Activated T-helper 2 cell treated with anti-CD3 and anti-CD28 coated beads, Interferon-gamma antibody, Interleukin-2, Interleukin-4, amounts not matched to agents 10 μg/mL and 5 μg/mL and 100 μg/mL, durations not matched to agents 14 hours and 24 hours and 36 hours (primary cell): ENCODE results near the gene GPR62. TPM values are rescaled to one million over a fixed set of nuclear protein-coding genes. Genes with fewer than 3 reads are reported as not detected.
A peak's percentile ranks its signal among the peaks of the same experiment; 100 is the strongest.

ENCODE experiments used
- DNase-seq: peaks from one replicate; pipeline ENCODE4 v3.0.0; 2021; ENCODE audit warnings: low spot score
- H3K27ac Mint-ChIP-seq: one replicate; pipeline ENCODE4 v1.8.0; 2021; ENCODE audit warnings: mixed read lengths
- H3K27me3 Mint-ChIP-seq: one replicate; pipeline ENCODE4 v1.8.0; 2021; ENCODE audit warnings: low read depth, mixed read lengths
- H3K36me3 Mint-ChIP-seq: one replicate; pipeline ENCODE4 v1.8.0; 2021; ENCODE audit warnings: low read depth, mixed read lengths
- H3K4me1 Mint-ChIP-seq: one replicate; pipeline ENCODE4 v1.8.0; 2021; ENCODE audit warnings: low read depth, mixed read lengths
- H3K4me3 Mint-ChIP-seq: one replicate; pipeline ENCODE4 v1.8.0; 2021; ENCODE audit warnings: low read depth, mild to moderate bottlenecking, moderate library complexity, mixed read lengths
- H3K9me3 Mint-ChIP-seq: one replicate; pipeline ENCODE4 v1.8.0; 2021; ENCODE audit warnings: mixed read lengths
- intact Hi-C: fragments of 100-400 bp; cut with micrococcal nuclease; formaldehyde crosslinking; loops from one replicate; pipeline ENCODE4 v1.15.1; 2023
- total RNA-seq: library from RNA; stranded (reverse); gene quantifications from 2 replicates; pipeline ENCODE4 v1.2.3, GENCODE V29; 2022

The GPR62 gene
- total RNA-seq, 1 donor from 2014 or later = not detected

GRCh38 chr3:51974963-51975851 is 20.0 kb downstream of the GPR62 start, which contains the start of gene ABHD14A:
TSS of gene ABHD14A (plus strand) at chr3:51975064. CDS start at chr3:51975136, 72 bp downstream.
- Mint-ChIP-seq H3K4me3 (peak within 1 kb of the TSS; percentile 90), H3K27ac (peak within 1 kb of the TSS; percentile 93), H3K9me3 (no peaks in the 10 kb centered on the region), H3K27me3 (no peaks in the 10 kb centered on the region), H3K4me1 (peaks cover 24% of the 10 kb centered on the region), H3K36me3 (peaks cover 3% of the 10 kb centered on the region)
- peak; percentile 70 for DNase-seq
- intact Hi-C loops = loop anchor here (1.0 to 10.0 kb wide), 4 partner anchors 8 to 710 kb away; partner anchors contain the start of genes ACY1, GNL3, PARP3 and PBRM1

- no peaks in the 10 kb centered on the region for H3K9me3 Mint-ChIP-seq
- H3K4me3 Mint-ChIP-seq = peak overlapping the region; percentile 90
- H3K27ac Mint-ChIP-seq = peak overlapping the region; percentile 74
- H3K27me3 Mint-ChIP-seq = no peaks in the 10 kb centered on the region
- DNase-seq = no peak
- peaks cover 5% of the 10 kb centered on the region for H3K36me3 Mint-ChIP-seq
- intact Hi-C loops = loop anchor here (1.0 to 10.0 kb wide), 3 partner anchors 7 to 709 kb away; partner anchors contain the start of genes ACY1, GNL3, PBRM1 and RPL29
- H3K4me1 Mint-ChIP-seq = peaks cover 24% of the 10 kb centered on the region
Measured at GRCh38 chr3:51975852-51976549, 20.8 kb downstream of the GPR62 start.

GRCh38 chr3:51977446-51978142 is 22.4 kb downstream of the GPR62 start:
- H3K4me3 Mint-ChIP-seq = no peak overlapping the region

DNA sequence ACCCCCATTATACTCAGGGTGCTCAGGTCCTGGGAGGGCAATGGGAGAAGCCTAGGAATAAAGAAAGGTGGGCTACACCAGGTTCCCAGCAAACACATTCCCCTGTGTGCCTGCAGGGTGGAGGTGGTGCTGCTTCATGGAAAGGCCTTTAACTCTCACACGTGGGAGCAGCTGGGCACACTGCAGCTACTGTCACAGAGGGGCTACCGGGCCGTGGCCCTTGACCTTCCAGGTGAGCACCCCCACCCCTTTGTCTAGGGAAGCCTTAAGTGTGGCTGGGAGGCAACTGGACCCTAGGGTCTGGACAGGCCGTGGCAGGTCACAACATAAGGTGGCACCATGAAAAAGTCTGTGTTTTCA is 22.9 kb downstream of the GPR62 start:
- no peaks in the 10 kb centered on the region for H3K9me3 Mint-ChIP-seq
- intact Hi-C loops = loop anchor here (10.0 kb wide), 1 partner anchor 707 kb away; the partner anchor contains the start of genes GNL3 and PBRM1
- H3K4me3 Mint-ChIP-seq = no peak overlapping the region
- H3K36me3 Mint-ChIP-seq = peaks cover 6% of the 10 kb centered on the region
- no peaks in the 10 kb centered on the region for H3K27me3 Mint-ChIP-seq
- H3K4me1 Mint-ChIP-seq = peaks cover 34% of the 10 kb centered on the region
- DNase-seq = no peak
- peak overlapping the region; percentile 74 for H3K27ac Mint-ChIP-seq

More at GRCh38 chr3:51977446-51978142, 22.4 kb downstream of the GPR62 start:
- DNase-seq = no peak
- H3K4me1 Mint-ChIP-seq = peaks cover 32% of the 10 kb centered on the region
- intact Hi-C loops = loop anchor here (10.0 kb wide), 1 partner anchor 707 kb away; the partner anchor contains the start of genes GNL3 and PBRM1
- H3K27ac Mint-ChIP-seq = peak overlapping the region; percentile 74
- no peaks in the 10 kb centered on the region for H3K9me3 Mint-ChIP-seq
- H3K36me3 Mint-ChIP-seq = peaks cover 6% of the 10 kb centered on the region
- H3K27me3 Mint-ChIP-seq = no peaks in the 10 kb centered on the region

DNA sequence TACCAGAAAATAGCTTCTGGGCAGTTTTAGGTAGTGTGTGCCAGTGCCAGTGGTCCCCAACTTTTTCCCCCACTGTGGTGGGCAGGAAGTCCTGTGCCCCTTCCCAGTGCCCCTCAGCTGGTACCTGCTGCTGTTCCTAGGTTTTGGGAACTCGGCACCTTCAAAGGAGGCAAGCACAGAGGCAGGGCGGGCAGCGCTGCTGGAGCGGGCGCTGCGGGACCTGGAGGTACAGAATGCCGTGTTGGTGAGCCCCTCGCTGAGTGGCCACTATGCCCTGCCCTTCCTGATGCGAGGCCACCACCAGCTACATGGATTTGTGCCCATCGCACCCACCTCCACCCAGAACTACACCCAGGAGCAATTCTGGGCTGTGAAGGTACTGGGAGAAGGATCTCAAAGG is 25.1 kb downstream of the GPR62 start:
- intact Hi-C loops = no loop called here
- Mint-ChIP-seq H3K4me3 (no peak overlapping the region), H3K9me3 (no peaks in the 10 kb centered on the region)

GRCh38 chr3:51982352-51982837 is 27.2 kb downstream of the GPR62 start:
- intact Hi-C loops = no loop called here
- Mint-ChIP-seq H3K9me3 (no peaks in the 10 kb centered on the region), H3K4me3 (peak overlapping the region; percentile 94), H3K27me3 (no peaks in the 10 kb centered on the region), H3K27ac (peak overlapping the region; percentile 94), H3K4me1 (peaks cover 15% of the 10 kb centered on the region), H3K36me3 (peaks cover 9% of the 10 kb centered on the region)
- no peak for DNase-seq

More for the DNA sequence above, 25.1 kb downstream of the GPR62 start:
- no peak overlapping the region for H3K27ac Mint-ChIP-seq
- H3K36me3 Mint-ChIP-seq = peaks cover 9% of the 10 kb centered on the region
- no peaks in the 10 kb centered on the region for H3K27me3 Mint-ChIP-seq
- peaks cover 28% of the 10 kb centered on the region for H3K4me1 Mint-ChIP-seq
- no peak for DNase-seq

GRCh38 chr3:51982838-51983577 is 27.8 kb downstream of the GPR62 start, which contains the start of gene ACY1:
TSS of gene ACY1 (plus strand) at chr3:51983535. CDS start at chr3:51984065, 530 bp downstream.
- Mint-ChIP-seq H3K27me3 (no peaks in the 10 kb centered on the region), H3K4me1 (peaks cover 14% of the 10 kb centered on the region), H3K36me3 (peaks cover 9% of the 10 kb centered on the region), H3K4me3 (peak within 1 kb of the TSS; percentile 94), H3K9me3 (no peaks in the 10 kb centered on the region), H3K27ac (peak within 1 kb of the TSS; percentile 94)
- DNase-seq = peak; percentile 73
- intact Hi-C loops = loop anchor here (1.0 kb wide), 3 partner anchors 8 to 41 kb away; partner anchors contain the start of genes ABHD14A, PARP3 and RPL29

DNA sequence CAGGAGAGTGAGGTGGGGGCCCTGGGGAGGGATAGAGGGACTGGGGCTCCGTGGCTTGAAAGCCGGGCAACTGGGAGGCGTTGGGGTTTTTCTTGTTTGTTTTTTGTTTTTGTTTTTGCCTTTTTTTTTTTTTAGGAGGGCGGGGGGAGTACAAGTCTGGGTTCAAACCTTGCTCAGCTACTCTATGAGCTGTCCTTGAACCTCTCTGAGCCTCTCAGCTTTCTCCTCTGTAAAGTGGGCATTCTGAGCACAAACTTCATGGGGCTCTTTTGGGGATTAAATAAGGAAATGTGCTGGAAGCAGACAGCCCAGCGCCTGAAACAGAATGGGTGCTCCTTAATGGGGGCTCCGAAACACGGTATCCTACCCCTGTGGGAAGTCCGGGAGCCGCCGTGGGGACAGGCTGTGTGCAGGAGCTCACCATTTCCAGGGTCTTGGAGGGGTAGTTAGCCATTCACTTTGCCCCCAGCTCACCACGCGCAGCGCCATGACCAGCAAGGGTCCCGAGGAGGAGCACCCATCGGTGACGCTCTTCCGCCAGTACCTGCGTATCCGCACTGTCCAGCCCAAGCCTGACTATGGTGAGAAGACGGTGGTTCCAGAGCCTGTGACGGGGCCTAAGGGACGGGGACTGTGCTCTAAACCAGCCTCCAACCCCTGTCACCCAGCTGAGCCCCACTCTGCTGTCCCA is 28.5 kb downstream of the GPR62 start:
- intact Hi-C loops = loop anchor here (1.0 kb wide), 3 partner anchors 8 to 41 kb away; partner anchors contain the start of genes ABHD14A, PARP3 and RPL29

DNA sequence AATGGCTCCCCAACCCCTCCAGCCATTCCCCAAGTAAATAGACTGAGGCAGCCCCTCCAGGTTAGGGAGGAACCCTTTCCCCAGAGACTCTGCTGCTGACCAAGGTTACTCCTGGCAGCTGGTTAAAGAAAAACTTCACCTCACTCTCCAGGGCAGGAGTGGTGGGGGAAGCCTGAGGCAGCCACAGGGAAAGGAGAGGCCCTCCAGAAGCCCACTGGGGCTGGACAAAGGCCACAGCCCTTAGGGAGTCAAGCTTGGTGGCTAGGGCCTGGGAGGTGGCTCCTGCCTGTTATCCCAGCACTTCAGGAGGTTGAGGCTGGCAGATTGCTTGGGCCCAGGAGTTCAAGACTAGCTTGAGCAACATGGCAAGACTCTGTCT is 29.1 kb downstream of the GPR62 start:
- peaks cover 9% of the 10 kb centered on the region for H3K36me3 Mint-ChIP-seq

More for the DNA sequence above, 28.5 kb downstream of the GPR62 start:
- no peaks in the 10 kb centered on the region for H3K27me3 Mint-ChIP-seq
- no peak for DNase-seq
- peaks cover 9% of the 10 kb centered on the region for H3K36me3 Mint-ChIP-seq
- peak overlapping the region; percentile 94 for H3K27ac Mint-ChIP-seq
- peak overlapping the region; percentile 94 for H3K4me3 Mint-ChIP-seq
- H3K9me3 Mint-ChIP-seq = no peaks in the 10 kb centered on the region
- peaks cover 14% of the 10 kb centered on the region for H3K4me1 Mint-ChIP-seq

DNA sequence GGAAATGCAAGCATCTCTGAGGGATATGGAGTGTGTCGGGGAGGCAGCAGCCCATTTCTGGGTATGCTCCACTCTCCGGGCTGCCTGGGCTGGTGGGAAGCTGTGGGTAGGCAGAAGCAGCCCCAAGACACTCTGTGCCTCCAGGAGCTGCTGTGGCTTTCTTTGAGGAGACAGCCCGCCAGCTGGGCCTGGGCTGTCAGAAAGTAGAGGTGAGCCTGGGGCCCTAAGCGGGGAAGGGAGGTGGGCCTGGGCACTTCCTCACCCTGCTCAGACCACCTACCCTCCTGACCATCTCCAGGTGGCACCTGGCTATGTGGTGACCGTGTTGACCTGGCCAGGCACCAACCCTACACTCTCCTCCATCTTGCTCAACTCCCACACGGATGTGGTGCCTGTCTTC is 29.9 kb downstream of the GPR62 start:
- DNase-seq = no peak
- peaks cover 9% of the 10 kb centered on the region for H3K36me3 Mint-ChIP-seq
- H3K9me3 Mint-ChIP-seq = no peaks in the 10 kb centered on the region
- peak overlapping the region; percentile 75 for H3K27ac Mint-ChIP-seq
- H3K27me3 Mint-ChIP-seq = no peaks in the 10 kb centered on the region
- intact Hi-C loops = no loop called here
- peaks cover 14% of the 10 kb centered on the region for H3K4me1 Mint-ChIP-seq
- H3K4me3 Mint-ChIP-seq = peak overlapping the region; percentile 63

More for the DNA sequence above, 29.1 kb downstream of the GPR62 start:
- peak overlapping the region; percentile 94 for H3K4me3 Mint-ChIP-seq
- H3K4me1 Mint-ChIP-seq = peaks cover 14% of the 10 kb centered on the region
- no peaks in the 10 kb centered on the region for H3K27me3 Mint-ChIP-seq
- intact Hi-C loops = no loop called here
- H3K27ac Mint-ChIP-seq = peak overlapping the region; percentile 72
- H3K9me3 Mint-ChIP-seq = no peaks in the 10 kb centered on the region
- no peak for DNase-seq
